Heart left ventricle (tissue), 16 donors: ENCODE results near the gene S100P. TPM values are rescaled to one million over a fixed set of nuclear protein-coding genes. Genes with fewer than 3 reads are reported as not detected.
A peak's percentile ranks its signal among the peaks of the same experiment; 100 is the strongest.

Experiments used
- ATAC-seq, 4 donors: fragments of 200-7000 bp; cut with Tn5 transposase; one replicate each; pipeline ENCODE4 v1.9.1; 2020 to 2022; ENCODE audit warnings: moderate library complexity in 4 of 4, mild to moderate bottlenecking in 3 of 4, moderate number of reproducible peaks in 1 of 4
- DNase-seq, 5 donors: peaks; one replicate each; pipeline ENCODE4 v3.0.0-alpha.2; 2020
- H3K27ac ChIP-seq, 12 donors: fragments of 200-600 bp; sonication (generic) in 4 of 12; one replicate each; pipeline versions ENCODE4 v1.5.0 to v1.8.0; 2016 to 2022; ENCODE audit warnings: mild to moderate bottlenecking in 2 of 12
- H3K27me3 ChIP-seq, 9 donors: fragments of 200-600 bp; sonication (generic) in 2 of 9; one replicate each; pipeline versions ENCODE4 v1.5.1 to v1.8.0; 2016 to 2022; ENCODE audit warnings: mild to moderate bottlenecking in 3 of 9
- H3K36me3 ChIP-seq, 9 donors: fragments of 200-600 bp; sonication (generic) in 2 of 9; one replicate each; pipeline versions ENCODE4 v1.5.0 to v1.8.0; 2018 to 2022; ENCODE audit warnings: mild to moderate bottlenecking in 2 of 9
- H3K4me1 ChIP-seq, 12 donors: fragments of 200-600 bp; sonication (generic) in 4 of 12; one replicate each; pipeline versions ENCODE4 v1.5.0 to v1.8.0; 2016 to 2022; ENCODE audit warnings: mild to moderate bottlenecking in 3 of 12
- H3K4me3 ChIP-seq, 12 donors: fragments of 200-600 bp; sonication (generic) in 4 of 12; one replicate each; pipeline versions ENCODE4 v1.5.0 to v1.8.0; 2017 to 2022; ENCODE audit warnings: mild to moderate bottlenecking in 9 of 12, moderate library complexity in 4 of 12
- H3K9me3 ChIP-seq, 12 donors: fragments of 200-600 bp; sonication (generic) in 4 of 12; one replicate each; pipeline versions ENCODE4 v1.5.0 to v1.8.0; 2016 to 2022; ENCODE audit warnings: mild to moderate bottlenecking in 1 of 12
- POLR2A ChIP-seq, 2 donors: fragments of 450-650 bp; IDR thresholded peaks; one replicate each; pipeline ENCODE4 v1.6.1; 2017; ENCODE audit warnings: antibody characterized with exemption in 2 of 2, mild to moderate bottlenecking in 2 of 2, moderate library complexity in 2 of 2
- WGBS, 4 donors: extraction: QIAGEN DNeasy Blood & Tissue Kit in 2 of 4; methylation state at CpG; one replicate each; pipeline versions ENCODE4 v1.1.5 to v1.1.7; 2013 to 2018; 5-methylcytosine and 5-hydroxymethylcytosine counted together
- intact Hi-C, 10 donors: fragments of 100-400 bp; cut with DNase I; formaldehyde crosslinking; loops; one replicate each; pipeline versions ENCODE4 v1.11.1 to v1.14.2; 2022
- polyA plus RNA-seq, 2 donors: library from polyadenylated mRNA; stranded (reverse); fragments of 200-250 nt; gene quantifications; one replicate each; pipeline ENCODE4 v1.2.3, GENCODE V29; 2013
- total RNA-seq, 9 donors: library from RNA; depleted of rRNA in 2 of 9; stranded (reverse); fragments of >200 nt in 2 of 9; fragmentation: NEBNext Ultra II Directional in 3 of 9; extraction: Animal tissue kit (Norgen Biotek cat#: 25700) in 3 of 9; gene quantifications; one replicate each; pipeline versions ENCODE4 v1.1.0 to v1.2.4, GENCODE V29; 2016 to 2023
- TF ChIP-seq, protein P1 (sequence below), 12 donors: fragments of 200-600 bp; sonication (generic) in 4 of 12; IDR thresholded peaks; one replicate each; pipeline versions ENCODE4 v1.5.0 to v1.8.0; 2018 to 2022; ENCODE audit warnings: antibody characterized with exemption in 12 of 12, mild to moderate bottlenecking in 5 of 12
- donor health status: ischemic (EF 13 %, LVEDD 7.1; RV severe dilation, severe dysfunction).
- donor health status: healthy with polysubstance abuse.
- donor health status: DM: no; HTN: yes; CAD: no.
- donor health status: DM: no; HTN: no; CAD: no.
- donor health status: ischemic (EF 25% LVEDD 6.9; RV normal size, moderate dysfunction).
- donor health status: ischemic (EF 25% LVEDD 5.7; RV mildly dilated, moderate dysfunction).
- donor health status: healthy.
- donor health status: DM: yes; HTN: yes; CAD: no.
- donor health status: ischemic (EF 35%, LVEDD 5.7; RV mildly dilated, moderate dysfunction).
- donor health status: nonischemic (EF 11% LVEDD 7.7; RV severe dilation, severe dysfunction).
- donor health status: DM: yes; HTN: yes; CAD: no.
- donor health status: PGD.
- donor health status: ischemic (EF 29% LVEDD 5.4; RV normal size, mild dysfunction).
- donor health status: nonischemic (EF 23%, LVEDD 6.1; RV moderate dilation, normal function).

Gene S100P
- total and polyA plus RNA-seq, 11 donors, result 0.19 to 4.1 (median 0.85) TPM; not detected in 2

DNA sequence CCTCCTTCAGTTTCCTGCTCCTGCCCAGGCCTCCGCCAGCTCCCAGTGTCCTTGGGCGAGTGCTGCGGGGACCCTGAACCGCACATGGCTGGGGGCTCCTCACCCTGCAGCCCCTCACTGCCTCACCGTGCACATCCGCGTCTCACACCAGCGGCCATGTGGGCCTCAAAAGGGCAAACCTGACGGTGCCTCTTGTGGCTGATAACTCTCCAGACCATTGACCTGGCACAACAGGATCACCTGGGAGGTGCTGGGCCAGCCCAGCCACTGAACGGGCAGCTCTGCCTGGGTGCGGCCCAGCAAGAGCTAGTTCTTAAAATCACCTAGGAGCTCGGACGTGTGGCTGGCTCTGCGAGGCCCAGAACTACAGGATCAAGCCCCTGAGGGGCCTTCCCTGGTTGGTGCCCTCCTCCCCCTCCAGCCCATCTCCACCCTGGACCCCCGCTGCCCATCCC, 4.1 kb upstream of the S100P start:
- 76 to 93% (median 89%) methylated on average over 2 to 15 of the region's 15 CpGs for WGBS, 4 donors
- Histone ChIP-seq H3K4me1 (peaks cover 0 to 41% (median 3%) of the 10 kb centered on the region in 12 donors), H3K36me3 (no peaks in the 10 kb centered on the region), H3K4me3 (peak overlapping the region in 3 of 12 donors; percentile 1 to 43 (median 26)), H3K27ac (peak overlapping the region in 2 of 12 donors; percentile 34 to 81), H3K9me3 (no peaks in the 10 kb centered on the region), H3K27me3 (no peaks in the 10 kb centered on the region)
- ATAC-seq (no peak), DNase-seq (no peak)
- intact Hi-C loops, result no loop called here
- TF ChIP-seq POLR2A (IDR thresholded peaks at IDR 0.05), result no peak
- TF ChIP-seq, protein P1, sequence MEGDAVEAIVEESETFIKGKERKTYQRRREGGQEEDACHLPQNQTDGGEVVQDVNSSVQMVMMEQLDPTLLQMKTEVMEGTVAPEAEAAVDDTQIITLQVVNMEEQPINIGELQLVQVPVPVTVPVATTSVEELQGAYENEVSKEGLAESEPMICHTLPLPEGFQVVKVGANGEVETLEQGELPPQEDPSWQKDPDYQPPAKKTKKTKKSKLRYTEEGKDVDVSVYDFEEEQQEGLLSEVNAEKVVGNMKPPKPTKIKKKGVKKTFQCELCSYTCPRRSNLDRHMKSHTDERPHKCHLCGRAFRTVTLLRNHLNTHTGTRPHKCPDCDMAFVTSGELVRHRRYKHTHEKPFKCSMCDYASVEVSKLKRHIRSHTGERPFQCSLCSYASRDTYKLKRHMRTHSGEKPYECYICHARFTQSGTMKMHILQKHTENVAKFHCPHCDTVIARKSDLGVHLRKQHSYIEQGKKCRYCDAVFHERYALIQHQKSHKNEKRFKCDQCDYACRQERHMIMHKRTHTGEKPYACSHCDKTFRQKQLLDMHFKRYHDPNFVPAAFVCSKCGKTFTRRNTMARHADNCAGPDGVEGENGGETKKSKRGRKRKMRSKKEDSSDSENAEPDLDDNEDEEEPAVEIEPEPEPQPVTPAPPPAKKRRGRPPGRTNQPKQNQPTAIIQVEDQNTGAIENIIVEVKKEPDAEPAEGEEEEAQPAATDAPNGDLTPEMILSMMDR (IDR thresholded peaks at IDR 0.05), result no peak

DNA sequence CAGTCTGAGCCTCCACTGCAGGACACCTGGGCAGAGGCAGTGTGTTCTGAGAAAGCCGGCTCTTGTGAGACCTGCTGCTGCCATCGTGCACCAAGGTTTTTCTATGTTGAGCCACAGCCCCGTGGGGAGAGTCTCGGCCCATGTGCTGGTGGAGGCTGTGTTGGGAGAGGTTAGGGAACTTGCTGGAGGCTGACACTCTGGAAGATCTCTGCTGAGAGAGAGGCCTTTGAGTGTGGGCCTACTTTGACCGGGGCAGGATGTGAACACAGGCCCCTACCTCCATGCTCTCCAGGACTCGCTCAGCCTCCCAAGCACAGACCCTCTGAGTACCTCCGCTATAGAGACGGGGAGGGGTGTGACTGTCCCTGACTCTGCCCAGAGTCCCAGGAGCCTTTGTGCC, 1.3 kb upstream of the S100P start:
- Histone ChIP-seq H3K4me1 (peaks cover 0 to 69% (median 17%) of the 10 kb centered on the region in 12 donors), H3K4me3 (no peak overlapping the region), H3K27ac (peak overlapping the region in 1 of 12 donors; percentile 37), H3K36me3 (no peaks in the 10 kb centered on the region), H3K9me3 (no peaks in the 10 kb centered on the region), H3K27me3 (no peaks in the 10 kb centered on the region)
- DNase-seq, result no peak
- TF ChIP-seq POLR2A (IDR thresholded peaks at IDR 0.05), result no peak
- TF ChIP-seq, protein P1 (IDR thresholded peaks at IDR 0.05), result no peak
- ATAC-seq, result no peak
- intact Hi-C loops, result no loop called here
- WGBS, 4 donors, result 82 to 96% (median 91%) methylated on average over 7 to 8 of the region's 8 CpGs

DNA sequence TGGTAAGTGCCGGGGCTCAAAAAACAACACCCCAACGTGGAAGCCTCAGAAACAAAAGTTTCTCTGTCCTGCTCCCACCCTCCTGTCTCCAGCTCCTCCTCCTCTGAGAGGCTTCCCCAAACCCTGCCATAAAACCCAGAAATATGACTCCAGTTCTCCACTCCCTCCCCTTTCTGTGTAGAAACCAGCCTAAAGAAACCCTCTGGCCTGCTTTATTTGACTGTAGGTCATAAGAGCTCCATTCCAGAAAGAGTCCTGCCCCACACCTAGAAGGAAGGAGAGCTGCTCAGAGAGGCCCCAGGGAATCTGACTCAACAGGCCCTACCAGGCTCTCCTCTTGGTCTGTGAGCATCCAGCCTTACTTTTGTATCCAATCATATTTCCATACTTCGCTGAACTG, 872 bp upstream of the S100P start:
- WGBS, 4 donors, result 72 to 85% (median 74%) methylated on average over 3 of the region's 3 CpGs
- Histone ChIP-seq H3K36me3 (no peaks in the 10 kb centered on the region), H3K27ac (peak overlapping the region in 1 of 12 donors; percentile 37), H3K27me3 (no peaks in the 10 kb centered on the region), H3K9me3 (no peaks in the 10 kb centered on the region), H3K4me1 (peaks cover 0 to 69% (median 17%) of the 10 kb centered on the region in 12 donors), H3K4me3 (no peak overlapping the region)
- DNase-seq (no peak), ATAC-seq (no peak)
- TF ChIP-seq POLR2A (IDR thresholded peaks at IDR 0.05), result no peak
- TF ChIP-seq, protein P1 (IDR thresholded peaks at IDR 0.05), result no peak
- intact Hi-C loops, result no loop called here

DNA sequence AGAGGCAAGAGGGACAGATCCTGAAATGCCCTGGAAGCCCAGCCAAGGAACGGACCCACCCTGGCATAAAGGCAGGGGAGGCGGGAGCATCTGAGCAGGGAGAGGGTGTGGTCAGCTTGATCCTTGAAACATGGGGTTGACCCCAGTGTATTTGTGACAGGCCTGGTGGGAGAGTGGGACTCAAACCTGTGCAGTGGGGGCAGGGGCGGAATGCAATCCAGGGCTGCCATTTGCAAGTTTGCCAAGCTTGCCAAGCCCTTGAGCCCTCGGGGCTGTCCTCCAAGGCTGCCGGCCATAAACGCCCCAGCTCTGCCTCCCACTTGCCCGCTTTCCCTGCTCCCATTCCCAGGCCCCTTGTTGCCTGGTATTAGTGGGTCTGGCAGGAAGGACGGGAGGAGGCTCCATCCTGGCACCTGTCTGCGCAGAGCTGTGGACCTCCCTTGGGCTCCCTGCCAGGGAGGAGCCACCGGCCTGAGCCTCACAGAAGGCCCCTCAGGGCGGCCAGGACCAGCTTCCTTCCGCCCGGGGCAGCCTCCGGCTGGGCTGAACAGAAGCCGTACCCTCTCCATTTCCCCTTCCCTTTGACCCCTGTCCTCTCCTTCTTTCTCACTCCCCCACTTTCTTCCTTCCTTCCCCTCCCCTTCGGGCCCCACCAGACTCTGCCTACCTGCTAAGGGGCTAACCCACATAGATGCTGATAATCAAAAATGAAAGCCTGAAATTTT, 661 bp downstream of the S100P start:
- H3K27ac ChIP-seq, result peak overlapping the region in 3 of 12 donors; percentile 11 to 90 (median 37)
- no peaks in the 10 kb centered on the region for H3K36me3 ChIP-seq
- peak overlapping the region in 1 of 12 donors; percentile 10 for H3K4me3 ChIP-seq
- peaks cover 0 to 54% (median 13%) of the 10 kb centered on the region in 12 donors for H3K4me1 ChIP-seq
- TF ChIP-seq, protein P1 (IDR thresholded peaks at IDR 0.05), result no peak
- TF ChIP-seq POLR2A (IDR thresholded peaks at IDR 0.05), result no peak
- H3K9me3 ChIP-seq, result no peaks in the 10 kb centered on the region
- WGBS, 4 donors, result 63 to 72% (median 69%) methylated on average over 16 of the region's 16 CpGs
- ATAC-seq (no peak), DNase-seq (no peak)
- H3K27me3 ChIP-seq, result no peaks in the 10 kb centered on the region
- intact Hi-C loops, result no loop called here
